Measurements from ENCODE around the gene ZNF681. TPM values are rescaled to one million over a fixed set of nuclear protein-coding genes. Genes with fewer than 3 reads are reported as not detected.

The ZNF681 gene
- total and polyA plus RNA-seq, 2 of the 13 experiments (the other 11 are each of a cell fraction or from before 2014, with no cell fraction given) = not detected

DNA sequence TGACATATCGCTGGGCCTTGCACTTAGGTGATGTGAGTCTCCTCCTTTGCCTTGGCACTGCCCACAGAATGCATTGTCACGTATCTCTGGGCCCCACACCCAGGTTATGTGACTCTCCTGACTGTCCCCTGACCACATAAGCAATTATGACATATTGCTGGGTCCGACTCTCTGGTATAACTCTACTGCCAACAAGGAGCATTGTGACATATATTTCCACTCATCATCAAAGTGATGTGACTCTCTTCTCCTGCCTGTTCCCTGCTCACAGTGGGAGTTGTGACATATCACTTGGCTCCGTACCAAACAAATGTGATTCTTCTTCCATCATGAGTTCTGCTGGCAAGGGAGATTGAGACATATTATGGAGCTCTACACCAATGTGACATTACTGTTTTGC is 15.4 kb upstream of the ZNF681 start:
- no TSS peak for BruUV-seq (replicated peaks)
- ATAC-seq = no peak

GRCh38 chr19:23772675-23773063 is 14.0 kb upstream of the ZNF681 start:
- ATAC-seq = no peak
- intact Hi-C loops (cut with micrococcal nuclease; ENCODE audit: unreplicated experiment) (no loop called here), in situ Hi-C loops (cut with HindIII; ENCODE audit: extremely low pct_ligation_motif_present, low pct_unique_long_range_greater_than_20kb) (loop anchor here (5.0 kb wide), 1 partner anchor 285 kb away; no protein-coding TSS in a partner anchor)
- TF ChIP-seq ZFAT (CRISPR knock-in tag; conservative IDR thresholded peaks at IDR 0.05) (no peak), SP5 (CRISPR knock-in tag; IDR thresholded peaks at IDR 0.05; ENCODE audit: borderline replicate concordance, low read depth) (no peak), ZNF691 (CRISPR knock-in tag; IDR thresholded peaks at IDR 0.05; ENCODE audit: borderline replicate concordance, low read depth) (no peak), ATM (IDR thresholded peaks at IDR 0.05; ENCODE audit: borderline replicate concordance) (no peak), CBX5 (CRISPR knock-in tag; IDR thresholded peaks at IDR 0.05; ENCODE audit: borderline replicate concordance) (no peak), FOXJ3 (CRISPR knock-in tag; IDR thresholded peaks at IDR 0.05; ENCODE audit: borderline replicate concordance) (no peak), ATF1 (CRISPR knock-in tag; IDR thresholded peaks at IDR 0.05) (no peak), POLR2A (IDR thresholded peaks at IDR 0.05; ENCODE audit: insufficient read depth in 1 of 2, low read depth in 2 of 2, low read length in 2 of 2) (no peak), SOX6 (IDR thresholded peaks at IDR 0.05) (no peak), SOX6 (CRISPR knock-in tag; IDR thresholded peaks at IDR 0.05) (no peak), ZNF761 (CRISPR knock-in tag; conservative IDR thresholded peaks at IDR 0.05) (no peak), CAMTA2 (CRISPR knock-in tag; IDR thresholded peaks at IDR 0.05; ENCODE audit: borderline replicate concordance) (no peak), GZF1 (CRISPR knock-in tag; IDR thresholded peaks at IDR 0.05) (no peak)
- TF ChIP-seq, protein P1, sequence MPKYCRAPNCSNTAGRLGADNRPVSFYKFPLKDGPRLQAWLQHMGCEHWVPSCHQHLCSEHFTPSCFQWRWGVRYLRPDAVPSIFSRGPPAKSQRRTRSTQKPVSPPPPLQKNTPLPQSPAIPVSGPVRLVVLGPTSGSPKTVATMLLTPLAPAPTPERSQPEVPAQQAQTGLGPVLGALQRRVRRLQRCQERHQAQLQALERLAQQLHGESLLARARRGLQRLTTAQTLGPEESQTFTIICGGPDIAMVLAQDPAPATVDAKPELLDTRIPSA (CRISPR knock-in tag; IDR thresholded peaks at IDR 0.05; ENCODE audit: borderline replicate concordance) = no peak

More for the DNA sequence above, 15.4 kb upstream of the ZNF681 start:
- no peak for DNase-seq (ENCODE audit: low spot score)
- H3K9me3 ChIP-seq (ENCODE audit: low read length) = peaks cover 94% of the 10 kb centered on the region
- no peaks in the 10 kb centered on the region for H3K4me1 ChIP-seq (ENCODE audit: insufficient read depth, low read length)
- no peak overlapping the region for H2AFZ ChIP-seq (ENCODE audit: low read length)
- 5% methylated on average over 4 of the region's 4 CpGs for WGBS (ENCODE audit: low lambda C conversion rate)
- H3K79me2 ChIP-seq (ENCODE audit: insufficient read depth, low read length) = no peaks in the 10 kb centered on the region
- no peak overlapping the region for H3K9ac ChIP-seq (ENCODE audit: insufficient read depth, low read depth, low read length)
- no peaks in the 10 kb centered on the region for H4K20me1 ChIP-seq (ENCODE audit: insufficient read depth, low read length)
- intact Hi-C loops (cut with micrococcal nuclease; ENCODE audit: unreplicated experiment) = no loop called here
- H3K27me3 ChIP-seq (ENCODE audit: control insufficient read depth in 1 of 2, insufficient read depth in 2 of 2, low read length in 2 of 2) = no peaks in the 10 kb centered on the region
- POLR2A ChIA-PET = no interaction called here
- TF ChIP-seq, protein P2, sequence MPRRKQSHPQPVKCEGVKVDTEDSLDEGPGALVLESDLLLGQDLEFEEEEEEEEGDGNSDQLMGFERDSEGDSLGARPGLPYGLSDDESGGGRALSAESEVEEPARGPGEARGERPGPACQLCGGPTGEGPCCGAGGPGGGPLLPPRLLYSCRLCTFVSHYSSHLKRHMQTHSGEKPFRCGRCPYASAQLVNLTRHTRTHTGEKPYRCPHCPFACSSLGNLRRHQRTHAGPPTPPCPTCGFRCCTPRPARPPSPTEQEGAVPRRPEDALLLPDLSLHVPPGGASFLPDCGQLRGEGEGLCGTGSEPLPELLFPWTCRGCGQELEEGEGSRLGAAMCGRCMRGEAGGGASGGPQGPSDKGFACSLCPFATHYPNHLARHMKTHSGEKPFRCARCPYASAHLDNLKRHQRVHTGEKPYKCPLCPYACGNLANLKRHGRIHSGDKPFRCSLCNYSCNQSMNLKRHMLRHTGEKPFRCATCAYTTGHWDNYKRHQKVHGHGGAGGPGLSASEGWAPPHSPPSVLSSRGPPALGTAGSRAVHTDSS (CRISPR knock-in tag; conservative IDR thresholded peaks at IDR 0.05) = no peak
- no peak for TF ChIP-seq PHB2 (IDR thresholded peaks at IDR 0.05; ENCODE audit: partially characterized antibody)
- TF ChIP-seq ZNF660 (CRISPR knock-in tag; IDR thresholded peaks at IDR 0.05; ENCODE audit: borderline replicate concordance, low read depth) = no peak
- no peak for TF ChIP-seq JARID2 (CRISPR knock-in tag; IDR thresholded peaks at IDR 0.05; ENCODE audit: insufficient replicate concordance)
- no peak for TF ChIP-seq MAFG (CRISPR knock-in tag; IDR thresholded peaks at IDR 0.05)
- no peaks in the 10 kb centered on the region for H3K36me3 ChIP-seq (replicated peaks in 1 of 2; ENCODE audit: control insufficient read depth in 1 of 2, insufficient read depth in 2 of 2, low read length in 2 of 2)
- no peak overlapping the region for H3K27ac ChIP-seq (ENCODE audit: extremely low read length, insufficient read depth, low read length)
- no peak overlapping the region for H3K4me2 ChIP-seq (ENCODE audit: low read depth, low read length)
- in situ Hi-C loops (cut with HindIII; ENCODE audit: extremely low pct_ligation_motif_present, low pct_unique_long_range_greater_than_20kb) = loop anchor here (5.0 kb wide), 1 partner anchor 283 kb away; no protein-coding TSS in a partner anchor
- FAIRE-seq = no peak
- no peak overlapping the region for H3K4me3 ChIP-seq (replicated peaks in 1 of 3; ENCODE audit: insufficient read depth in 1 of 3, low read depth in 2 of 3, low read length in 3 of 3)
- CTCF ChIA-PET (ENCODE audit: low intra/inter-chr PET ratio, low total read pairs) = no interaction called here

More at GRCh38 chr19:23772675-23773063, 14.0 kb upstream of the ZNF681 start:
- Histone ChIP-seq H3K4me2 (ENCODE audit: low read depth, low read length) (no peak overlapping the region), H3K36me3 (replicated peaks in 1 of 2; ENCODE audit: control insufficient read depth in 1 of 2, insufficient read depth in 2 of 2, low read length in 2 of 2) (no peaks in the 10 kb centered on the region), H3K27ac (ENCODE audit: extremely low read length, insufficient read depth, low read length) (no peak overlapping the region), H4K20me1 (ENCODE audit: insufficient read depth, low read length) (no peaks in the 10 kb centered on the region), H3K9ac (ENCODE audit: insufficient read depth, low read depth, low read length) (no peak overlapping the region), H2AFZ (ENCODE audit: low read length) (no peak overlapping the region), H3K27me3 (ENCODE audit: control insufficient read depth in 1 of 2, insufficient read depth in 2 of 2, low read length in 2 of 2) (no peaks in the 10 kb centered on the region), H3K79me2 (ENCODE audit: insufficient read depth, low read length) (no peaks in the 10 kb centered on the region), H3K9me3 (ENCODE audit: low read length) (peaks cover 94% of the 10 kb centered on the region), H3K4me3 (replicated peaks in 1 of 3; ENCODE audit: insufficient read depth in 1 of 3, low read depth in 2 of 3, low read length in 3 of 3) (no peak overlapping the region), H3K4me1 (ENCODE audit: insufficient read depth, low read length) (no peaks in the 10 kb centered on the region)
- CTCF ChIA-PET (ENCODE audit: low intra/inter-chr PET ratio, low total read pairs) = no interaction called here
- POLR2A ChIA-PET = no interaction called here
- no peak for DNase-seq (ENCODE audit: low spot score)
- no TSS peak for BruUV-seq (replicated peaks)
- no peak for FAIRE-seq
- WGBS (ENCODE audit: low lambda C conversion rate) = 5% methylated on average over 2 of the region's 2 CpGs
